ENCODE measurements around the gene CADM1. TPM values are rescaled to one million over a fixed set of nuclear protein-coding genes. Genes with fewer than 3 reads are reported as not detected.

CADM1 gene
- total RNA-seq, 1 experiment from 2014 or later = 12.9 TPM

DNA sequence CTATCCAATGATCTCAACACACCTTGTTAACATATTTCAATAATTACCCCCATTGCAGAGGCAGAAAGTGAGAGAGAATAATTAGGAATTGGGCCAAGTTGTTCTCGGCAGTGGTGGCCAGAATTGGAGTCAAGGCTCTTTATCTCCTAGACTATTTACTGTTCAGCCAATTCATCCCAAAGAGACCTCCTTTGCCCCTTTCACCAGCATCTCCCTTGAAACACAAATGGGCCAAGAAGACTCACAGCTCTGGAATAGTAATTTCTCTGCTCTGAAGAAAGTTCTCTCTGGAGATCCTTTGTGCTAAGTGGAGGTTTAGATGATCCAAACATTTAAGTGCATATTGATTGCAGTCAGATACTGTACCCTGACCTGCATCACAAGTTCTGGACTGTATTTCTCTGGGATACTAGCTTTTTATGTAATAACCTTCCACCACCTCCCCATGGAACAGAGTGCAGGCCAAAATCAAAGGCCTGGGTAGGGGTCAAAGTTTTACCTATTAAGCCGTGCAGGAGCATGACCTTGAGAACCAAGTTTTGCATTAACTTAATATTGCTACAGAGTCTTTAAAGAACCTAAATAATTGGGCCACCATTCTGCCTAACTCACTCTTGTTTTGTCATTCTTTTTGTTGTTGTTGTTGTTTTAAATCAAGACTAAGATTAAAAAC, 19.6 kb upstream of the CADM1 start:
- Histone ChIP-seq H3K4me1 (ENCODE audit: insufficient read depth, low read length, poor library complexity, severe bottlenecking) (no peaks in the 10 kb centered on the region), H3K27me3 (replicated peaks; ENCODE audit: insufficient read depth, low read depth, low read length, poor library complexity) (peaks cover 6% of the 10 kb centered on the region), H3K4me3 (ENCODE audit: low read depth, low read length, poor library complexity, severe bottlenecking) (no peak overlapping the region), H3K36me3 (ENCODE audit: insufficient read depth, low read length, poor library complexity, severe bottlenecking) (no peaks in the 10 kb centered on the region), H3K9me3 (ENCODE audit: low read depth, low read length, poor library complexity, severe bottlenecking) (no peaks in the 10 kb centered on the region), H3K27ac (ENCODE audit: low read depth, low read length, poor library complexity, severe bottlenecking) (no peak overlapping the region)
- TF ChIP-seq, protein P1, sequence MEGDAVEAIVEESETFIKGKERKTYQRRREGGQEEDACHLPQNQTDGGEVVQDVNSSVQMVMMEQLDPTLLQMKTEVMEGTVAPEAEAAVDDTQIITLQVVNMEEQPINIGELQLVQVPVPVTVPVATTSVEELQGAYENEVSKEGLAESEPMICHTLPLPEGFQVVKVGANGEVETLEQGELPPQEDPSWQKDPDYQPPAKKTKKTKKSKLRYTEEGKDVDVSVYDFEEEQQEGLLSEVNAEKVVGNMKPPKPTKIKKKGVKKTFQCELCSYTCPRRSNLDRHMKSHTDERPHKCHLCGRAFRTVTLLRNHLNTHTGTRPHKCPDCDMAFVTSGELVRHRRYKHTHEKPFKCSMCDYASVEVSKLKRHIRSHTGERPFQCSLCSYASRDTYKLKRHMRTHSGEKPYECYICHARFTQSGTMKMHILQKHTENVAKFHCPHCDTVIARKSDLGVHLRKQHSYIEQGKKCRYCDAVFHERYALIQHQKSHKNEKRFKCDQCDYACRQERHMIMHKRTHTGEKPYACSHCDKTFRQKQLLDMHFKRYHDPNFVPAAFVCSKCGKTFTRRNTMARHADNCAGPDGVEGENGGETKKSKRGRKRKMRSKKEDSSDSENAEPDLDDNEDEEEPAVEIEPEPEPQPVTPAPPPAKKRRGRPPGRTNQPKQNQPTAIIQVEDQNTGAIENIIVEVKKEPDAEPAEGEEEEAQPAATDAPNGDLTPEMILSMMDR (conservative IDR thresholded peaks at IDR 0.05; ENCODE audit: low read depth, low read length) = no peak
- no peak for TF ChIP-seq EZH2 (IDR thresholded peaks at IDR 0.05; ENCODE audit: borderline replicate concordance, low read depth, low read length, poor library complexity, severe bottlenecking)
- ChIA-PET POLR2A (ENCODE audit: low non-redundant PET) (no interaction called here), CTCF (no interaction called here)
- BruUV-seq (replicated peaks) = no TSS peak
- intact Hi-C loops (cut with micrococcal nuclease; ENCODE audit: unreplicated experiment) = no loop called here
- DNase-seq (ENCODE audit: low spot score) = no peak

DNA sequence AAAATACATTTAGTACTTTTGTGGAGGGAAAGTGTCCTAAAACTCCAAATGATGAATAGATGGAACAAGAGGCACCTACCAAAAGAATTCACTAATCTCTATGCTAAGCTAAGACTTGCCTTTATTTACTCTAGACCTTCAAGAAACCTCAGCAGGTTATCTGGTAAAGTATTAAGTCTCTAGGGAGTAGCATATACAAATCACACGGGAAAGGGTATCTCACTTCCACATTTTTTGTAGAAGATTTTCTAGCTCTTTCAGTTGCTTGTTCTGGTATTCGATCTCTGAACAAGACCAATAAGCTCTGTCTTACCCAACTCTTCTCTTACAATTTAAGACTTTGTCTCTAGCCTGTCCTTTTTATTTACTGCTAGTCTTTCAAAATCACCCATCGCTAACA, 18.1 kb upstream of the CADM1 start:
- ChIA-PET POLR2A (ENCODE audit: low non-redundant PET) (no interaction called here), CTCF (interaction anchor here (1.3 kb wide), 1 partner anchor 20 kb away, joined by 3 read pairs; no protein-coding TSS in a partner anchor)
- H3K9me3 ChIP-seq (ENCODE audit: low read depth, low read length, poor library complexity, severe bottlenecking) = no peaks in the 10 kb centered on the region
- peaks cover 6% of the 10 kb centered on the region for H3K27me3 ChIP-seq (replicated peaks; ENCODE audit: insufficient read depth, low read depth, low read length, poor library complexity)
- BruUV-seq (replicated peaks) = no TSS peak
- no peaks in the 10 kb centered on the region for H3K4me1 ChIP-seq (ENCODE audit: insufficient read depth, low read length, poor library complexity, severe bottlenecking)
- TF ChIP-seq EZH2 (IDR thresholded peaks at IDR 0.05; ENCODE audit: borderline replicate concordance, low read depth, low read length, poor library complexity, severe bottlenecking) = no peak
- TF ChIP-seq, protein P1 (conservative IDR thresholded peaks at IDR 0.05; ENCODE audit: low read depth, low read length) = no peak
- no peak for DNase-seq (ENCODE audit: low spot score)
- no peak overlapping the region for H3K27ac ChIP-seq (ENCODE audit: low read depth, low read length, poor library complexity, severe bottlenecking)
- H3K4me3 ChIP-seq (ENCODE audit: low read depth, low read length, poor library complexity, severe bottlenecking) = no peak overlapping the region
- intact Hi-C loops (cut with micrococcal nuclease; ENCODE audit: unreplicated experiment) = no loop called here
- H3K36me3 ChIP-seq (ENCODE audit: insufficient read depth, low read length, poor library complexity, severe bottlenecking) = no peaks in the 10 kb centered on the region

DNA sequence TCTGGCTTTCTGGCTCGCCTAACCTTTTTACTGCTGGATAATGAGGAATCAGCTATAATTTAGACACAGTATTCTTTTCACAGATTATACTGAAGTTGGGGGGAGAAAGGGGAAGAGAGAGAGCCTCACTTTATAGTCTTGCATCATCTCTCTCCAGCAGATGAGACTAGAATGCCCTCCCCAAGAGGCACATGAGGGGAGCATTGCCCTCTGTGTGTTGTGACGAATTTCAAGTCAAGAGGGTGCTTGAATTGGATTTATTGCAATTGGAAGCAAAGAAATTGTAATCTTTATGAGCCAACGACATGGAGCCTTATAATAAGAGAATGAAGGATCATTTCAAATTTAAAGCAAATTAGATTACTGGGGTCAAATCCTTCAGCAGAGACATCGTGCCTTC, 17.6 kb upstream of the CADM1 start:
- Histone ChIP-seq H3K36me3 (ENCODE audit: insufficient read depth, low read length, poor library complexity, severe bottlenecking) (no peaks in the 10 kb centered on the region), H3K4me3 (ENCODE audit: low read depth, low read length, poor library complexity, severe bottlenecking) (no peak overlapping the region), H3K27me3 (replicated peaks; ENCODE audit: insufficient read depth, low read depth, low read length, poor library complexity) (peaks cover 6% of the 10 kb centered on the region), H3K4me1 (ENCODE audit: insufficient read depth, low read length, poor library complexity, severe bottlenecking) (no peaks in the 10 kb centered on the region), H3K9me3 (ENCODE audit: low read depth, low read length, poor library complexity, severe bottlenecking) (no peaks in the 10 kb centered on the region), H3K27ac (ENCODE audit: low read depth, low read length, poor library complexity, severe bottlenecking) (no peak overlapping the region)
- intact Hi-C loops (cut with micrococcal nuclease; ENCODE audit: unreplicated experiment) = no loop called here
- BruUV-seq (replicated peaks) = no TSS peak
- CTCF ChIA-PET = interaction anchor here (1.3 kb wide), 1 partner anchor 19 kb away, joined by 3 read pairs; no protein-coding TSS in a partner anchor
- POLR2A ChIA-PET (ENCODE audit: low non-redundant PET) = no interaction called here
- DNase-seq (ENCODE audit: low spot score) = no peak
- no peak for TF ChIP-seq EZH2 (IDR thresholded peaks at IDR 0.05; ENCODE audit: borderline replicate concordance, low read depth, low read length, poor library complexity, severe bottlenecking)
- TF ChIP-seq, protein P1 (conservative IDR thresholded peaks at IDR 0.05; ENCODE audit: low read depth, low read length) = no peak
